Measurements from ENCODE around the gene SLC44A1.

GRCh38 chr9:105426657-105427056, 182.2 kb downstream of the SLC44A1 start:
- no peak for TF ChIP-seq EHMT2 (IDR thresholded peaks at IDR 0.05; ENCODE audit: low read depth)
- TF ChIP-seq POLR2A (IDR thresholded peaks at IDR 0.05; ENCODE audit: low read length), result no peak
- TF ChIP-seq NR3C1 (IDR thresholded peaks at IDR 0.05), result no peak
- no peak for TF ChIP-seq RCOR1 (IDR thresholded peaks at IDR 0.05; ENCODE audit: low read depth, low read length)
- TF ChIP-seq FOSL2 (IDR thresholded peaks at IDR 0.05), result no peak
- TF ChIP-seq FOSL2 (CRISPR knock-in tag; IDR thresholded peaks at IDR 0.05), result no peak
- TF ChIP-seq CTCF (IDR thresholded peaks at IDR 0.05), result no peak
- TF ChIP-seq CBX8 (IDR thresholded peaks at IDR 0.05), result no peak
- no peak for TF ChIP-seq MAX (IDR thresholded peaks at IDR 0.05)
- no peak for TF ChIP-seq ZNF302 (CRISPR knock-in tag; IDR thresholded peaks at IDR 0.05)
- TF ChIP-seq EP300 (IDR thresholded peaks at IDR 0.05), result no peak
- no peak for TF ChIP-seq ZFP36 (IDR thresholded peaks at IDR 0.05; ENCODE audit: borderline replicate concordance, partially characterized antibody)
- no peak for TF ChIP-seq E2F6 (IDR thresholded peaks at IDR 0.05; ENCODE audit: borderline replicate concordance, low read depth)
- TF ChIP-seq JUNB (IDR thresholded peaks at IDR 0.05), result no peak
